Stimulated activated CD4-positive, alpha-beta T cell treated with anti-CD3 and anti-CD28 coated beads, Interleukin-1b, Interleukin-23, amount 100 ng/mL, for 24 hours (primary cell): ENCODE results near the gene PPP2R5C.
A peak's percentile ranks its signal among the peaks of the same experiment; 100 is the strongest.
"Not testable (repeated sequence)": the region's sequence is repeated elsewhere in the genome, so short reads cannot be mapped to it uniquely, and the experiment has no call there.

Source experiments
- DNase-seq, 4 experiments: peaks; one replicate each; pipeline ENCODE4 v3.0.0-alpha.2; 2020; ENCODE audit warnings: low read depth in 4 of 4, low spot score in 1 of 4

Gene PPP2R5C

GRCh38 chr14:101761032-101761880 is at the start of gene PPP2R5C:
TSS of gene PPP2R5C (plus strand) at chr14:101761709. CDS start at chr14:101761894, 185 bp downstream.
- peak; percentile 74 to 83 (median 78) for DNase-seq

GRCh38 chr14:101711857-101712233 is 49.7 kb upstream of the PPP2R5C start:
- DNase-seq: not testable (repeated sequence)

GRCh38 chr14:101712341-101712740 is 49.2 kb upstream of the PPP2R5C start:
- not testable (repeated sequence) for DNase-seq

- not testable (repeated sequence) for DNase-seq
These were observed 48.4 kb upstream of the PPP2R5C start for GRCh38 chr14:101713091-101713490.

GRCh38 chr14:101713621-101714349 is 47.7 kb upstream of the PPP2R5C start:
- DNase-seq: no peak

DNA sequence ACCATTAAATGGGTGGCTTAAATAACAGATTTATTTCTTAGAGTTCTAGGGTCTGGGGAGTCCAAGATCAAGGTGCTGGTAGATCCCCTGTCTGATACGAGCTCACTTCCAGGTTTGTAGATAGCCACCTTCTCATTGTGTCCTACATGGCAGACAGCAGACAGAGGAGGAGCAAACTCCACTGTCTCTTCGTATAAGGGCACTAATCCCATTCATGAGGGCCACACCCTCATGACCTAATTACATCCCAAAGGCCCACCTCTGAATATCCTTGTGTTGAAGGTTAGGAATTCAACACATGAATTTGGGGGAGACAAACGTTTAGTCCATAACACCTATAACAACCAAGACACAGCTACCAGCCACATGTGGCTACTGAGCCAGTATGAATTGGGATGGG is 47.1 kb upstream of the PPP2R5C start:
- no peak for DNase-seq

DNA sequence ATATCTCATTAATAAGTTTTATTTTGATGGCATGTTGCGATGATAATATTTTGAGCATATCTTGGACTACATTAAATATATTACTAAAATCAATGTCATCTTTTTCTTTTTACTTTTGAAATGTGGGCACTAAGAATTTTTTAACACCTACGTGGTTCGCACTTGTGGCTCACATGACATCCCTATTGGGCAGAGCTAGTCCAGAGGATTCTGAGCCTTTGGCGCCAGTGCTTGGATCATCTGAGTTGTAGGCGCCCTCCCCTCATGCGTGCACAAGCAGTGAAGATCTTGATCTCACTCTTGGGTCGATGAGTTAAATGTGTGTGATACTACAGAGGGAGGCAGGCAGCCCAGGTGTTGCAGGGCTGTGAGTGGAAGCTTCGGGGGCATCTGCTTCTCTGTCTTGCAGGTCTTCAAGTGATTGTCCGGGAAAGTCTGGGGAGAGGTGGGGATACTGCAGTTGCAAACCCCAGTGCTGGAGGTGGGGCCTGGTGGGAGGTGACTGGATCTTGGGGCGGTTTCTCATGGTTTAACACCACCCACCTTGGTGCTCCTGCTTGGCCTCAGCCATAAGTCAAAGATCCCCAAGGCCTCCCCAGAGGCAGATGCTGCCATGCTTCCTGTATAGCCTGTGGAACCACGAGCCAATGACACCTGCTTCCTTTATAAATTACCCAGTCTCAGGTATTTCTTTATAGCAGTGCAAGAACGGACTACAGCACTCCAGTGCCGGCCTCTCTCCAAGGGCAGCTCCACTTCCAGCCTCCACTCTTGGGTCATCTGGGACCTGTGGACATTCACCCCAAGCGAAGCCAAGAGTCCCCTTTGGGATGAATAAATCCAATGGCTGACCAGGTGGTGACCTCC is 46.1 kb upstream of the PPP2R5C start:
- no peak for DNase-seq

- DNase-seq: no peak
These were observed 45.2 kb upstream of the PPP2R5C start for GRCh38 chr14:101716077-101716950.

- no peak for DNase-seq
These were observed 44.4 kb upstream of the PPP2R5C start for GRCh38 chr14:101716956-101717662.

DNA sequence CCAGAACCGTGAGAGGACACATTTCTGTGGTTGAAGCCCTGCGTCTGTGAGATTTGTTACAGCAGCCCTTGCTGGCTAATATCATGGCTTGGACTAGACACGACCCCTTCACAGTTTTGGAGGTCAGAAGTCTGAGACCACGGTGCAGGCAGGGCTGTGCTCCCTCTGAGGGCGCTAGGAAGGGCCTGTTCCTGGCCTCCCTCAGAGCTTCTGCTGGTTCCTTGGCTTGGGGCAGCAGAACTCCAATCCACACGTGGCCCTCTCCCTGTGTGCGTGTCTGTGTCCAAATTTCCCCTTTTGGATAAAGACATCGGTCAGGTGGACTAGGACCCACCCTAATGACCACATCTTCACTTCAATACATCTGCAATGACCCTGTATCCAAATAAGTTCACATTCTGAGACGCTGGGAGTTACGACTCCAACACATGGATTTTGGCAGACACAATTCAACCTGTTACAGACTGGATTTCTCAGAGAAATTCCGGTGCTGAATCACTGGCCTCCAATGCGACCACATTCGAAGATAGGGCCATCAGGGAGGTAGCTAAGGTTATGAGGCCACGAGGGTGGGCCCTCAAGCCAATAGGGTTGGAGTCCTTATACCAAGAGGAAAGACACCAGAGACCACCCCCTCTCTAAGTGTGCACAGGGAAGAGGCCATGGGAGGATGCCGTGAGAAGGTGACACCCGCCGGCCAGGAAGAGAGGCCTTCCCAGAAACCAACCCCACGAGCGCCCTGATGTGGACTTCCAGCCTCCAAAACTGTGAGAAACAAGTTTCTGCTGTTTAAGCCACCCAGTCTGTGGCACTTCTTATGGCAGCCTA is 43.6 kb upstream of the PPP2R5C start:
- no peak for DNase-seq

- DNase-seq: no peak
These were observed 42.4 kb upstream of the PPP2R5C start for GRCh38 chr14:101719045-101719645.

- no peak for DNase-seq
These were observed 41.8 kb upstream of the PPP2R5C start for GRCh38 chr14:101719708-101720107.

GRCh38 chr14:101721111-101721510 is 40.4 kb upstream of the PPP2R5C start:
- DNase-seq: no peak

- DNase-seq: peak in 2 of 4 experiments; percentile 33 to 48
These were observed 39.4 kb upstream of the PPP2R5C start for GRCh38 chr14:101721951-101722661.

- DNase-seq: no peak
These were observed 38.4 kb upstream of the PPP2R5C start for GRCh38 chr14:101723061-101723595.

DNA sequence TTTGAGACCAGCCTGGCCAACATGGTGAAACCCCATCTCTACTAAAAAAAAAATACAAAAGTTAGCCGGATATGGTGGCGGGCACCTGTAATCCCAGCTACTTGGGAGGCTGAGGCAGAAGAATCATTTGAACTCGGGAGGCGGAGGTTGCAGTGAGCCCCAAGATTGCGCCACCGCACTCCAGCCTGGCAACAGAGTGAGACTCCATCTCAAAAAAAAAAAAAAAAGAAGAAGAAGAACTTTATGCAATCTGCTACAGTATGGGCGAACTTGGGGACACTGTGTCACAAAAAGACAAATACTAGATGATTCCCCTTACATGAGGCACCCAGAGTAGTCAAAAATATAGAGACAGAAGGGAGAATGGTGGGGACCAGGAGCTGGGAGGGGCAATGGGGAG is 35.9 kb upstream of the PPP2R5C start:
- DNase-seq: not testable (repeated sequence)

DNA sequence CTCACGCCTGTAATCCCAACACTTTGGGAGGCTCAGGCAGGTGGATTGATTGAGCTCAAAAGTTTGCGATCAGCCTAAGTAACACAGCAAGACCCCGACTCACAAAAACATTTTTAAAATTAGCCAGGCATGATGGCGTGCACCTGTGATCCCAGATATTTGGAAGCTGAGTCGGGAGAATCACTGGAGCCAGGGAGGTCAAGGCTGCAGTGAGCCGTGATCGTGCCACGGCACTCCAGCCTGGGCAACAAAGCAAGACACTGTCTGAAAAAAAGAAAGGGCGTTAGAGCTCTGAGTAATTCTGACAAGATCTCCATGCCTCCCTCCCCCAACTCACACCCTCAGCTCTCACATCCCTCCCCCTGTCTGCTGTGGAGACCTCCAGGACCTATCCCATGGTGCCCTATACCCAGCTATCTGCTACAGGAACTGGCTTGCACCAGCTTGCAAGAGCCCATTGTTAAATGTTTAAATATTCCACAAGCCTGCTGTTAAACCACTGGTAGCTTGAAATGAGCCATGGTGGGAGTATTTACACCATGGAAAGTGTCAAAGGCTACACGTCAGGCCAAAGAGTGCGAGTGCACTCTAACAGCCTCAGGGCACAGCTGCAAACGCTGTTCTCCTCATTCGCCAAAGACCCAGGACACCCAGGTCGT is 35.1 kb upstream of the PPP2R5C start:
- DNase-seq: no peak
